GF-D8 (cell line): ENCODE data around the gene ZNF653.
"Not testable (repeated sequence)": the region's sequence is repeated elsewhere in the genome, so short reads cannot be mapped to it uniquely, and the experiment has no call there.

Experiments
- DNase-seq: peaks from one replicate; lab custom pipeline; 2025; lab: John Stamatoyannopoulos, UW

Gene ZNF653

DNA sequence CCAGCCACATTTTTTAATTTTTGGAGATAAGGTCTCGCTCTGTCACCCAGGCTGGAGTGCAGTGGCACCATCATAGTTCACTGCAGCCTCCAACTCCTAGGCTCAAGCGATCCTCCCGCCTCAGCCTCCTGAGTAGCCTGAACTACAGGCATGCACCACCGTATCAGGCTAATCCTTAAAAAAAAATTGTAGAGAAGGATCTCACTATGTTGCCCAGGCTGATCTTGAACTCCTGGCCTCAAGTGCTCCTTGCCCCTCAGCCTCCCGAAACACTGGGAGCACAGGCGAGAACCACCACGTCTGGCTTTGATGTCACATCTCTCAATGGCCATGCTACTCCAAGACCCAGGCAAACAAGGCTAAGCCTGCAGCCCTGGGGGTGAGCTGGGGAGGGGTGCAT, 49.0 kb downstream of the ZNF653 start:
- no peak for DNase-seq

DNA sequence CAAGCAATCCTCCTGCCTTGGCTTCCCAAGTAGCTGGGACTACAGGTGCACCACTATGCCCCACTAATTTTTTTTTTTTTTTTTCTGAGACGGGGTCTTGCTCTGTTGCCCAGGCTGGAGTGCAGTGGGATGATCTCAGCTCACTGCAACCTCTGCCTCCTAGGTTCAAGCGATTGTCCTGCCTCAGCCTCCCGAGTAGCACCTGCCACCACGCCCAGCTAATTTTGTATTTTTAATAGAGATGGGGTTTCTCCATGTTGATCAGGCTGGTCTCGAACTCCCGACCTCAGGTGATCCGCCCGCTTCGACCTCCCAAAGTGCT, 50.4 kb downstream of the ZNF653 start:
- DNase-seq: not testable (repeated sequence)

DNA sequence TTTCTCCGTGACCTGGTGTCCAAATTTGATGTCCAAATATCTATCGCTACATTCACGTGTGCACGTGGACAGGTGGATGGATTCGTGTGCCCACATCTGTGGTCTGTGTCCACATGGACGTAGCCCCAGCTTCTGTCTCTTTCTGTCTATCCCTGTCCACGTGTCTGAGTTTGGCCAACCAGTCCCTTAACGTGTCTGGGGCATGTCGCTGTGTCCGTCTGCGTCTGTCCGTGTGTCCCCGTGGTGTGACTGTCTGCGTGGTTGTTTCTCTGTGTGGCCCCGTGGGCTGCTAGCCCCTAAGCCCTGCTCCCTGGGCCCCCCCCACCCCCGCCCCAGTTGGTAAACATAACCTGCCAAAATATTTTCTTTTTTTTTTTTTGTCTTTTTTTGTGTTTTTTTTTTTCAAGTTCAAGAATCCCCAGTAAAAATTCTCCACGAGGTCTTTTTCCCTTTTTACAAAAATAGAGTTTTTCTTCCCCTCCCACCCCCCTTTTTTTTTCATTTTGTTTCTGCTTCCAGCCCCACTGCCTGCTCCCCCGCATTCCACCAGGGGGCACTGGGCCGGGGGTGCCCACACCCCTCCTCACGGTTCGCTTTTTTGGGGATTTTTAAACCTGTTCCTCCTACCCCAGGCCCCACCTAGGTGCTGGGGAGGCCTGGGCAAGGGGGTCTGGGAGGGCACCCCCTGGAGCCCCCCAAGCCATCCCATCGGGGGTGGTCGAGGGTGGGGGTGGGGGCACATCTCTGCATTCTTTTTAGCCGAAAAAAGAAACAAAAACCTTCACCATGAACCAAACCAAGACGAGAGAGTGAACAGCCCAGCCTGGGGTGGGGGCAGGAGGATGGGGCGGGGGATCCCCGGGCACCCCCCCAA, 51.9 kb downstream of the ZNF653 start:
- DNase-seq: no peak

DNA sequence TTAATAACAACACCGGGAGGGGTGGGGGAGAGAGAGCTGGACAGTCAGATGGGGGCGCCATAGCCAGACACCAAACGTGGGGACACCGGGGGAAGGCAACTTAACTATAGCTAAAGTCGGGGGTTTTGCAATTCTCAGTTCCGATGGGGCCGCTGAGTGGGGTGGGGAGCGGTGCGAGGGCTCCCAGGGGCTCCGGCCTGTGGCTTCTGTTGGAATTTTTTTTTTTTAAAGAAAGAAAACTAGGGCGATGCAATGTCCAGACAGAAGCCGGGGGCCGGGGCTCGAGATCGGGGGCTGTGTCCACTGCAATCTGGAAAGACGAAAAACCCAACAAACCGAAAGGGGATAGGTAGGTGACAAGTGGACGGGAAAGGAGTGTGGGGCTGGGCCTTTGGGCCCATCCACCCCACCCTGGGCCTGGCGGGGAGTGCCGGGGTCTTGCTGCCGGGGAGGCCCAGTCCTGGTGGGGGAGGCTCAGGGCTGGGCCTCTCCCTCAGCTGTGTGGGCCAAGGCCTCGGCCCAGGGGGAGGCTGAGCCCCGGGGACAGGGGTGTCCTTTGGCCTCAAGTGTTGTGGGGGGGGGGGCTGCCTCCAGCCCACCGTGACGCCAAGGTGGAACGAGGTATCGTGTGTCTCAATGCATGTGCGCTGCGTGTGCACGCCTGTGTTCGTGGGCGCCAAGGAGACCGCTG, 52.9 kb downstream of the ZNF653 start:
- no peak for DNase-seq

DNA sequence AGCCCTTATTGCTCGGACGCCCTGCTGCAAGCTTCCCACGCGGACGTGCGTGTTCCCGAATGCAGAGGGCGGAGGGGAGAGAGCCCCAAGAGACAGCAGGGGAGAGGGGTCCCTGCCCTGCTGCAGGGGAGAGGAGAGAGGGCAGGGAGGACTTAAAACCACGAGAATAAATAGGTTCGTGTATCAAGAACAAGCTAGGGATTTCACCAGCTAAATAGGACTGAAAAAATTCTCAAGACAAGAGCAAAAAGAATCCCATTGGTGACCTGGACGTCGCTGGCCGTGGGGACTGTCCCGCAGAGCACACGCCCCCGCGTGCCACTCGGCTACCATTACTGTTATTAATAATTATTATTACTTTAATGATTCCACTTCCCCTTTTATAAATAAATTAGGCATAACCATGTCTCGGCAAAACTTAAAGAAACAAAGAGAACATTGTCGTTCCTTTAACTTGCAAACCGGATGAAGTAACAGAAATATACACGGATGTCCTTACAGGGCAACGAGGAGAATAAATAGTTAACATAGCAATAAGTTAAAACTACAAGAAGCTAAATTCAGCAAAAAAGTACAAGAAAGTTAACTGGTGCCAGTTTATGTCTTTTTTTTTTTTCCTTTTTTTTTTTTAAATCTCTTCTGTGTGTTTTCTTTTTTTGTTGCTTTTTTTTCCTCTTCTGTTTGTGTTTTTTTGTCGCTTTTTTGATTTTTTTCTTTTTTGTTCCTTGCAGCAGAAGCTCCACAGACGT, 53.6 kb downstream of the ZNF653 start:
- no peak for DNase-seq

DNA sequence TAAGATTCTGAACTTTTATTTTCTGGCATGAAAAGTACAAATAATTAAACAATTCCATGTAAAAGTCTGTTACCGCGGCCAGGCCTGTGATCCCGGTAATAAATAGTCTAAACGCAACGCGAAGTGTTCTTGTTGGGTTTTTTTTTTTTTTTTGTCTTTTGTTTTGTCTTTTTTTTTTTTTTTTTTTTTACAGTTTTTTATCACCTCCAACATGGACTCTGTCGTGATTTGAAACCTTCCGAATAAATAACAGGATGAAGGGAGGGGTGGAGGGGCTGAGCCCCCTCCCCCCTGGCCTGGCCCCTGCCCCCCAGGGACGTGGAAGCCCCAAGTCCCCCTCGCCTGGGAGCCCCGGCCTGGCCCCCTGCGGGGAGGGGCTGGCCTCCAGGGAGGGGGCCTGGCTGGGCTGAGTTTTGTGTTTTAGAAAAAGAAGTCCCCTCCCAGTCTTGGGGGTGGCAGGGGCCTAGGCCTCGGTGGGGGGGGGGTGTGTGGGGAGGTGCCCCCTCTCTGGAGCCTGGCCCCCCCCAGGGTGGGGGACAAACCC, 54.2 kb downstream of the ZNF653 start:
- no peak for DNase-seq

DNA sequence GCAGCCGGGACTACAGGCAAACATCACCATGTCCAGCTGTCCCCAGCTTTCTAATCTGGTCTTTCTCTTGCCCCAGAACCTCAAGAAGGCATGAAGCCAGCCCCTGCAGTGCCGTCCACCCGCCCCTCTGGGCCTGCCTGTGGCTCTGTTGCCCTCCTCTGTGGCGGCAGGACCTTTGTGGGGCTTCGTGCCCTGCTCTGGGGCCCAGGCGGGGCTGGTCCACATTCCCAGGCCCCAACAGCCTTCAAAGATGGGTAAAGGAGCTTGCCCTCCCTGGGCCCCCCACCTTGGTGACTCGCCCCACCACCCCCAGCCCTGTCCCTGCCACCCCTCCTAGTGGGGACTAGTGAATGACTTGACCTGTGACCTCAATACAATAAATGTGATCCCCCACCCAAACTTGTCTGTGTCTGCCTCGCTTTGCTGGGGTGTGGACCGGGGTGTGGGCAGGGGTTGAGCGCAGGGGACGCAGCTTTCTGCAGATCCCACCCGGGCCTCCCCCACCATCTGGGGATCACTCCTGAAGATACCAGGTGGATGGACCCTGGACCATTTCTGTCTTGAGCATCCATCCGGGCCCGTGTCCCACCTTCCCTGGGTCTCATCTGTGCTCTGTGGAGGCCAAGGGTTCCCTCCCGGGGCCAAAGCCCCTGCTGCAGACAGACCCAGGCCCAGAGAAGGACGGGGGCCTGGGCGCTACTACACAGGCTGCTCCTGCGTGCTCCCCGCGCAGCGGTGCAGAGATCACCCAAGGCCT, 54.9 kb downstream of the ZNF653 start:
- DNase-seq: no peak

DNA sequence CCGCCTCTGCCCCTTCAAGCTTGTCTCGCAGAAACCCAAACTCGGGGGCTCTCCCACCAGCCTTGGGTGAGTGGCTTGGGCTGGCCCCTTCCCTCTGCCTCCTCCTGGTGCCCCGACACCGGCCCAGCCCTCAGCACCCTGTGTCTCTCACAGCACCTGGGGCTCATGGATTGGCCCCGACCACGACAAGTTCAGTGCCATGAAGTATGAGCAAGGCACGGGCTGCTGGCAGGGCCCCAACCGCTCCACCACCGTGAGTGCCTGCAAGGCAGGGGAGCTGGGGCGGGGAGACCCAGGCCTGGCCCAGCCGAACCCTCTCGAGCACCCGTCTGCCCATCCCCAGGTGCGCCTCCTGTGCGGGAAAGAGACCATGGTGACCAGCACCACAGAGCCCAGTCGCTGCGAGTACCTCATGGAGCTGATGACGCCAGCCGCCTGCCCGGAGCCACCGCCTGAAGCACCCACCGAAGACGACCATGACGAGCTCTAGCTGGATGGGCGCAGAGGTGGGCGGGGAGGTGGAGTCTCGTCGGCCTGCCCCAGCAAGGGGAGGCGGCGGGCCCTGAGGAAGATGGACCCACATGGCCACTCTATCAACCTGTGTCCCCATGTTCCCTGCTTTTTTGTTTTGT, 56.6 kb downstream of the ZNF653 start:
- no peak for DNase-seq

DNA sequence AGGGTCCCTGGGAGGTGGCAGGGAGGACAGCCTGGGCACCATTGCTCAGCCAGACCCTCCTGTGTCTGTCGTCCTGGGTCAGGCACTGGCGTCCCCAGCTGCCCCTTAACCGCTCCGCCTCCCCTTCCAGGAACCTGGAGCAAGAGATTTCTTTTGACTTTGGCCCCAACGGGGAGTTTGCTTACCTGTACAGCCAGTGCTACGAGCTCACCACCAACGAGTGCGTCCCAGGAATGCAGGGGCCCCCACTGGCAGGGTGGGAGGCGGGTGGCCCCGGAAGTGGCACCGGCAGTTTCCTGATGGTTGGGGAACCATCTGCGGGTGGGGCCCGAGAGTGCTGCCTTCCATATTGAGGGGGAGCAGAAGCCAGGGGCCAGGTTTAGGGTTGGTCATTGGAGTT, 57.2 kb downstream of the ZNF653 start:
- no peak for DNase-seq

DNA sequence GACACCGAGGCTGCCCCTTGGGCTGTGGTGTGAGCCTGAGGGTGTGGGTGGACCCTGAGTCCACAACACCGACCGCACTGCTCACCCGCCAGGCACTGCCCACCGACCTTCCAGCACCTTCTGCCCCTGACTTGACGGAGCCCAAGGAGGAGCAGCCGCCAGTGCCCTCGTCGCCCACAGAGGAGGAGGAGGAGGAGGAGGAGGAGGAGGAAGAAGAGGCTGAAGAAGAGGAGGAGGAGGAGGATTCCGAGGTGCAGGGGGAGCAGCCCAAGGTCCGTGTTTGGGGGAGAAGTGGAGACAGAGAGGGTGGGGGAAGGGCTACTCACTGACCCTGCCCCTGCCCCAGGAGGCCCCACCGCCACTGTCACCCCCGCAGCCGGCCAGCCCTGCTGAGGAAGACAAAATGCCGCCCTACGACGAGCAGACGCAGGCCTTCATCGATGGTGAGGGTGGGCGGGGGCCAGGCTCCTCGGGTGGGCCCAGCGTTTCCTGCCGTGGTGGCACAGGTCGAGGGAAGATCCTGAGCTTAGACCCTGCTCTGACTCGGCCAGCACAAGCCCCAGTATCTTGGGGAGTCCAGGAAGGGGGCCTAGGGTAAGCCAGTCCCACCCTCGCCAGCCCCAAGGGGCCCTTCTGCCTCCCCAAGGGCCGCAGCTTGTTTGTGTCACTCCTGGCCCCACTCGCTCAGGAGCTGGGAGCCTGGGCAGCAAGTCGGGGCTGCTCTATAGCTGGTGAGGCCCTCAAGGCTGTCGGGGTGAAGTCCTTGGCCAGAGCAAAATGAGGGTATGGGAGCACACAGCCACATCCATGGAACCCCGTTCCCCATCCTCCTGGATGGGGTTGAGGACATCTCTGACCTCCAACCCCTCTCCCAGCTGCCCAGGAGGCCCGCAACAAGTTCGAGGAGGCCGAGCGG, 58.0 kb downstream of the ZNF653 start:
- no peak for DNase-seq

DNA sequence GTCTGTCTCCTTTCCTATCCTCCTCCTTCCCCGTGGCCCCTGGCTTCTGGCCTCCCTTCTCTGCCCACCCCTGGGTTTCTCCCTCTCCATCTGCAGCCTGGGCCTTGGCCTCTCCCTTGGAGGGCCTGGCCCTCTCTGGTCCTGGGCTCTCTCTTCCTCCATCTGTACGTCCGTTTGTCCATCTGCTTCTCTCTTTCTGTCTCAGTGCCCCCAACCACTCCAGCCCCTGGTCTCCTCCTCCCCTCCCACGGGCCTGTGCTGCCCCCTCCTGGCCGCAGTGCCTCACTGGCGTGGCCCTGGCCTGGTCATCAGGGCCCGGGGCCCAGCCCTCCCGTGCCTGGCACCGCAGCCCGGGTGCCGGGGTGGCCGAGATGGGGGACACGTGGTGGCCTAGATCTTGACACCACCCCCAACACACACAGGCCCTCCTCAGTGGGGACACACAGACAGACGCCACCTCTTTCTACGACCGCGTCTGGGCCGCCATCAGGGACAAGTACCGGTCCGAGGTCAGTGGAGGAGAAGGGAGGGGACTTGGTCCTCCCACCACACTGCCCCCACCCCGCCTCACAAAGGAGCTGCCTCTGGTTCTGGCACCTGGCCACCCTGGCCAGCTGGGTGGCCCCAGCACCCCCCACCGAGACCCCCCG, 58.9 kb downstream of the ZNF653 start:
- DNase-seq: no peak

DNA sequence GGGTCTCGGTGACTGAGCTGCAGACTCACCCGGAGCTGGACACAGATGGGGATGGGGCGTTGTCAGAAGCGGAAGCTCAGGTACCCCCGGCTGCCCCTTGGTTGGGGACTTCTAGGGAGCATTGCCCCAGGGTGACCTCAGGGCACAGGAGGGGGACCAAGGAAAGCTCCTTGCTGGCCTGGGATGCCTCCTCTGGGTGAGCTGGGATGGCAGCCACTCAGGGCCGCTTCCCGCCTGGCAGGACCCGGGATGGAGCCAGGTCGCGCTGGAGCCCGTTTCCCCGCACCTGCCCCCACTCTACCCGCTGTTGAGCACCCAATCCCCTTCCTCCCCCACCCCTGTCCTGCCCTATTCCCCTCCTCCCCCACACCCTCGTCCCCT, 59.4 kb downstream of the ZNF653 start:
- DNase-seq: no peak

DNA sequence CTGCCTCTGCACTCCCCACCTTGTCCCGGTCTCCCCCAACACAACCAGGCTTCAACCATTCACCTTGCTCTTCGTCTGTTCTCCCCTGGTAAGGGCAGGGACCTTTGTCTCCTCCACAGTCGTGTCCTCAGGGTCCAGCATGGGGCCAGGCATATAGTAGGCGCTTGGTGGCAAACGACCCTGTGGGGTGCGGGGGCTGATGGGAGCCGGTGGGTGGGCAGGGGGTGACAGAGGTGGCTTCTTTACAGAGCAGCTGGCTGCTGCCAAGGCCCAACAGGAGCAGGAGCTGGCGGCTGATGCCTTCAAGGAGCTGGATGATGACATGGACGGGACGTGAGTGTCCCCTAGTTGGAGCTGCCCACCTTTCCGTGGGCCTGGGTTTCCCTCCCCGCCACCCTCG, 60.5 kb downstream of the ZNF653 start:
- no peak for DNase-seq

DNA sequence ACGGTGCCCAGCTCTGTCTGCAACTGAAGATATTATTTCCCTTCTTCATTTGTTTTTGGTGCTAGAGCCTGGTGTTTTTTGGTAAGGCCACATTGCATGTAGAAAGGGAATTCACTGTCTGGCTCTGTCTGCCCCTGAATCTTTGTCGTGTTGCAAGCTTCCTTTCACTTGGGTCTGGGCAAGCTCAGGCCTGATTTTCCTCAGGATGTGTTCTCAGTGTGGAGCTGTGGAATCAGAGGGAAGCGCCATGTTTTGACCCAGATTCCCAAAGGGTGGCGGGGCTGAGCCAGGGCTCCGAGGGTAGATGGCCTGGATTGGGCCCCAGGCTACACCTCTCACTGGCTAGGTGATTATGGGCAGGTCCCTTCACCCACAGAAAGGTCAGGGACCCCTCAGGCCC, 61.6 kb downstream of the ZNF653 start:
- no peak for DNase-seq

DNA sequence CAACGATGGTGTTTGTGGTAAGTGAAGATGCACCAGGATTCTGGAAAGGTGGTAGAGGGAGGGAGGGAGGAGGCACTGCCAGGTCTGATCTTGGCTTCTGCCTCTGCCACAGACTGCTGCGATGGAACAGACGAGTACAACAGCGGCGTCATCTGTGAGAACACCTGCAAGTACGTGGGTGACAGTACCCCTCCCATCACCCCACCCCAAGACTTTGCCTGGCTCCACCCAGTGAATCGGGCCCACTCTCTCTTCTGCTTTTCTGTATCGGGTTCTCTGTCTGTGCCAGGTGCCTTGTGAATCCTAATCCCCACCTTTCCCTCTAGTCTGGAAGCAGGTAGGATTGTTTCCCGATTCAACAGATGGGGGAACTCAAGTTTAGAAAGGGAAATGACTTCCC, 67.7 kb downstream of the ZNF653 start:
- no peak for DNase-seq

DNA sequence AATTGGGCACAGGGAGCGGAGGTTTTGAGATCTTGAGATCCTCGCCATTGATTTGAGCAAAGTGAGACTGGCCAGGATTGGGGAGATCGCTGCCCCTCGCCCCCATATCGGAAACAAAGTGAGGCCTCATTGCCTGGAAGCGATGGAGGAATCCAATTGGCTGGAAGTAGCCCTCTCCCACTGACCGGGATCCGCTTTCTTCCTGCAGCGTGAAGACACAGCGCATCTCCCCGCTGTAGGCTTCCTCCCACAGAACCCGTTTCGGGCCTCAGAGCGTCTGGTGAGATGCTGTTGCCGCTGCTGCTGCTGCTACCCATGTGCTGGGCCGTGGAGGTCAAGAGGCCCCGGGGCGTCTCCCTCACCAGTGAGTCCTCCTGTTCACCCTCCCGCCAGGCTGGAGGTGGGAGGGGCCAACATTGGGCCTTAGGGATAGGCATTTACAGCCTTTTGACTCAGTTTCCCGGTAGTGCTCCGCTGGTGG, 69.8 kb downstream of the ZNF653 start:
- no peak for DNase-seq

DNA sequence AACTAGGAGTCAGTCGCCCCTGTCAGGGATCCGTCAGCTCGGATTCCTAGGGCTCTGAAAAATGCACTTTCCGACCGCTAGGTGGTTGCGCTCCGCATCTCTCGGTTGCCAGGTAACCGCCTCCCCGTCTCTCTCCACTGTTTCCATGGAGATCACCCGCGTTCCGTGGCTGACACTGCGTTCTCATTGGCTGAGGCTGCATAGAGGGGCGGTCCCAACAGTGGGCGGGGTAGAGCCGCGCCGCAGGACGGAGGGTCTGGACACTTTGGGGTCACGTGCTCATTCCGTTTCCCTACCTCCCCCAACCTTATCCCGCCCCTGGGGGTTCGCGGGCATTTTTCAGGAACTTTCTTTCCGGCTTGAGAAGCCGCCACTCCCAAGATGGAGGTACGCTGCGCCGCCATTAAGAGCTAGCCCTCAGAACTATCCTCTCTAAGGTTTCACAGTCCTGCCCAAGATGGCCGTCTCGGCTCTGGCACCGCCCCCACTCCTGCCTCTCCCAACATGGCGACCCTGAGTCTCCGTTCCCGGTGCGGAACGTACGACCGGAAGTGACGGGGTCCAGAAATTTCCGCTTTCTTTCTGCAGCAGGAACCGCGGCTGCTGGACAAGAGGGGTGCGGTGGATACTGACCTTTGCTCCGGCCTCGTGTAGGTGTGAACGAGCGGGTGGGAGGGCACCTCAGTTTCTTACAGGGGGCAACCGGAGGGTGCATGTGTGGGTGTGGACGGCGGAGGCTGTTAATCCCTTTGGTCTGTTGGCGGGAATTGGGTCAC, 70.4 kb downstream of the ZNF653 start, which contains the start of the genes ODAD3 and PRKCSH:
Gene ODAD3 (minus strand): TSS at position 65 of the 776 bp plus-strand sequence. CDS start 105 bp downstream, outside the sequence.
Gene PRKCSH (plus strand): TSS at position 579 of the 776 bp plus-strand sequence. CDS start 483 bp downstream, outside the sequence.
- DNase-seq: peak; percentile 99

DNA sequence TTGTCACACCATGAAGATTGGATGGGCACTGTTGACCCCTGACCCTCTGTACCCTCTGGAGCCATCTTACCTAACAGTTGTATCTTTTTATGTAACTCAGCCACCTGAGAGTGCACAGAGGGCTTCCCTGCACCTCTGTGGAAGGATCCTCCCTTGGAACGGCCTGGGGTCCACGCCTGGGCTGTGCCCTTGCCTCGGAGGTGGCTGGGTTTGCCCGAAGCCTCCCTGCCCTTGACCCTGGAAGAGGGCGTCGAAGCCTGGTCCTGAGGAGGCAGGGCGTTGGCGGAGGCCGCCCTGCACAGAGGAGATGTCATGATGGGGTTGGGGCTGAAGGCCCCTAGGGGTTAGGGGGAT, 71.0 kb downstream of the ZNF653 start:
- DNase-seq: no peak

DNA sequence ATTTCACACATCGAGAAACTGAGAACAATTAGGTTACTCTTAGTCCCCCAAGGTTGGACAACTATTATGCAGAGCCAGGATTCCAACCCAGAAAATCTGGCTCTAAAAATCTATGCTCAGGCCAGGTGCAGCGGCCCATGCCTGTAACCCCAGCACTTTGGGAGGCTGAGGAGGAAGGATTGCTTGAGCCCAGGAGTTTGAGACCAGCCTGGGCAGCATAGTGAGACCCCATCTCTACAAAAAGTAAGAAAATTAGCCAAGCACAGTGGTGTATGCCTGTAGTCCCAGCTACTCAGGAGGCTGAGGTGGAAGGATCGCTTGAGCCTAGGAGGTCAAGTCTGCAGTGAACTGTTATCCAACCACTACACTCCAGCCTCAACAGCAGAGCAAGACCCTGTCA, 72.1 kb downstream of the ZNF653 start:
- not testable (repeated sequence) for DNase-seq
